Nephron (organoid): ENCODE measurements around the gene COG5.
"Not testable (repeated sequence)": the region's sequence is repeated elsewhere in the genome, so short reads cannot be mapped to it uniquely, and the experiment has no call there.

ENCODE experiments used
- H3K27ac Mint-ChIP-seq, 3 experiments: 2 replicates each; pipeline ENCODE4 v1.8.0; 2020; ENCODE audit warnings: mixed read lengths in 3 of 3, mild to moderate bottlenecking in 2 of 3, moderate library complexity in 1 of 3
- H3K27me3 Mint-ChIP-seq: 2 replicates; pipeline ENCODE4 v1.8.0; 2021; ENCODE audit warnings: low read depth, mild to moderate bottlenecking, moderate library complexity, mixed read lengths
- H3K36me3 Mint-ChIP-seq: 2 replicates; pipeline ENCODE4 v1.8.0; 2020; ENCODE audit warnings: low read depth, mixed read lengths
- H3K4me1 Mint-ChIP-seq: 2 replicates; pipeline ENCODE4 v1.8.0; 2020; ENCODE audit warnings: mixed read lengths
- H3K4me3 Mint-ChIP-seq, 3 experiments: 2 replicates each; pipeline ENCODE4 v1.8.0; 2020; ENCODE audit warnings: mild to moderate bottlenecking in 3 of 3, mixed read lengths in 3 of 3, moderate library complexity in 2 of 3
- H3K9me3 Mint-ChIP-seq: 2 replicates; pipeline ENCODE4 v1.8.0; 2020; ENCODE audit warnings: mixed read lengths
- TF ChIP-seq, protein P1 (sequence below), 3 experiments: fragments of 200-600 bp; sonication (generic); IDR thresholded peaks; one replicate each; pipeline ENCODE4 v1.5.0; 2021; ENCODE audit warnings: antibody characterized with exemption in 3 of 3; ENCODE audit not compliant: unreplicated experiment in 3 of 3

COG5 gene

DNA sequence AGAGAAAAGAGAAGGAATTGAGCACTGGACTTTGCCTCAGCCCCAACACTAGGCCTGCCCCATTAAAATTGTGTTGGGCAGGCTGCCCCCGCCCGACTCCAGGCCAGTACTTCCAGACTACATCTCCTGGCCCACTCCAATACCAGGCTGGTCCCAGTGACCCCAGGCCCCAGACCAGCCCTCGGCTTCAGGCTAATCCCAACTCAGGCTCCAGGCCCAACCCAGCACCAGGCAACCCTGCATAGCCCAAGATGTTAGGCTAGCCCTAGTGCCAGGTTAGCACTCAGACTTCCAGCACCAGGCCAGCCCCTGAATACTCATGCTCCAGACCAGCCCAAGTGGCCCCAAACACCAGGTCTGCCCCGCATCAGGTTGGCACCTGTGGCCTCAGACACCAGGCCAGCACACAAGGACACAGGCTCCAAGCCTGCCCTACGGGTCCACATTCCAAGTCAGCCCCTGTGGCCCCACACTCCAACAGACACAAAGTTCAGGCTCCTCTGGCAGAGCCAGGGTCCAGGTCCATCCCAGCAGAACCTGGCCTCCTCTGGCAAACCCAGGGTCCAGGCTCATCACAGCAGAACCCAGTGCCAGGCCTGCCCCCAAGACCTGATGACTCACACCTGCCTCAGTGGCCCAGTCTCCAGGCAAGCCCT is 20.3 kb downstream of the COG5 start:
- Mint-ChIP-seq H3K4me3 (no peak overlapping the region), H3K27ac (no peak overlapping the region), H3K4me1 (no peaks in the 10 kb centered on the region), H3K36me3 (peaks cover 75% of the 10 kb centered on the region), H3K27me3 (no peaks in the 10 kb centered on the region), H3K9me3 (peaks cover 28% of the 10 kb centered on the region)
- TF ChIP-seq, protein P1, sequence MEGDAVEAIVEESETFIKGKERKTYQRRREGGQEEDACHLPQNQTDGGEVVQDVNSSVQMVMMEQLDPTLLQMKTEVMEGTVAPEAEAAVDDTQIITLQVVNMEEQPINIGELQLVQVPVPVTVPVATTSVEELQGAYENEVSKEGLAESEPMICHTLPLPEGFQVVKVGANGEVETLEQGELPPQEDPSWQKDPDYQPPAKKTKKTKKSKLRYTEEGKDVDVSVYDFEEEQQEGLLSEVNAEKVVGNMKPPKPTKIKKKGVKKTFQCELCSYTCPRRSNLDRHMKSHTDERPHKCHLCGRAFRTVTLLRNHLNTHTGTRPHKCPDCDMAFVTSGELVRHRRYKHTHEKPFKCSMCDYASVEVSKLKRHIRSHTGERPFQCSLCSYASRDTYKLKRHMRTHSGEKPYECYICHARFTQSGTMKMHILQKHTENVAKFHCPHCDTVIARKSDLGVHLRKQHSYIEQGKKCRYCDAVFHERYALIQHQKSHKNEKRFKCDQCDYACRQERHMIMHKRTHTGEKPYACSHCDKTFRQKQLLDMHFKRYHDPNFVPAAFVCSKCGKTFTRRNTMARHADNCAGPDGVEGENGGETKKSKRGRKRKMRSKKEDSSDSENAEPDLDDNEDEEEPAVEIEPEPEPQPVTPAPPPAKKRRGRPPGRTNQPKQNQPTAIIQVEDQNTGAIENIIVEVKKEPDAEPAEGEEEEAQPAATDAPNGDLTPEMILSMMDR (IDR thresholded peaks at IDR 0.05; ENCODE audit: unreplicated experiment in 3 of 3): no peak

DNA sequence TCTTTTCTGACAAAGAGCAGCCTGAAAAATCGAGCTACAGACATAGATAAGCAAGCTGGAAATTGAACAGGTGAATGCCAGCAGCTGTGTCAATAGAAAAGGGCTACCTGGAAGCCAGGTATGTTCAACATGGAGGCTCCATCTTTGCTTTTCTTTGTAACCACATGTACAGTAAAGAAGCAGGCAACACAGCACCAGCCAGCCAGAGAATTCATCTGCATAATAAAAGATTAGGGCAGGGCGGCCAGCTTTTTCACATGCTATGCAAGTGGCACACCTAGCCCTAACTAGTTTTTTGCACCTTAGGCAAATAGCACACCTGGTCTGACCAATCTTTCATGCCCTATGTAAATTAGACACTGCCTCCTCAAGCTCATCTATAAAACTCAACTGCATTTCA is 25.7 kb downstream of the COG5 start:
- peaks cover 32% of the 10 kb centered on the region for H3K9me3 Mint-ChIP-seq
- no peak overlapping the region for H3K4me3 Mint-ChIP-seq
- H3K4me1 Mint-ChIP-seq: peaks cover 5% of the 10 kb centered on the region
- no peaks in the 10 kb centered on the region for H3K27me3 Mint-ChIP-seq
- TF ChIP-seq, protein P1 (IDR thresholded peaks at IDR 0.05; ENCODE audit: unreplicated experiment in 3 of 3): no peak
- H3K27ac Mint-ChIP-seq: no peak overlapping the region
- H3K36me3 Mint-ChIP-seq: peaks cover 79% of the 10 kb centered on the region

DNA sequence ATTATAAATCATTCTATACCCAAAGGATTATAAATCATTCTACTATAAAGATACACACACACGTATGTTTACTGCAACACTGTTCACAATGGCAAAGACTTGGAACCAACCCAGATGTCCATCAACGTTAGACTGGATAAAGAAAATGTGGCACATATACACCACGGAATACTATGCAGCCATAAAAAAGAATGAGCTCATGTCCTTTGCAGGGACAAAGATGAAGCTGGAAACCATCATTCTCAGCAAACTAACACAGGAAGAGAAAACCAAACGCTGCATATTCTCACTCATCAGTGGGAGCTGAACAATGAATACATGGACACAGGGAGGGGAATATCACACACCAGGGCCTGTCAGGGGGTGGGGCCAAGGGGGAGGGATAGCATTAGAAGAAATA is 26.5 kb downstream of the COG5 start:
- peaks cover 30% of the 10 kb centered on the region for H3K9me3 Mint-ChIP-seq
- H3K27ac Mint-ChIP-seq, H3K27me3 Mint-ChIP-seq, H3K4me3 Mint-ChIP-seq, H3K4me1 Mint-ChIP-seq: not testable (repeated sequence)
- peaks cover 76% of the 10 kb centered on the region for H3K36me3 Mint-ChIP-seq

DNA sequence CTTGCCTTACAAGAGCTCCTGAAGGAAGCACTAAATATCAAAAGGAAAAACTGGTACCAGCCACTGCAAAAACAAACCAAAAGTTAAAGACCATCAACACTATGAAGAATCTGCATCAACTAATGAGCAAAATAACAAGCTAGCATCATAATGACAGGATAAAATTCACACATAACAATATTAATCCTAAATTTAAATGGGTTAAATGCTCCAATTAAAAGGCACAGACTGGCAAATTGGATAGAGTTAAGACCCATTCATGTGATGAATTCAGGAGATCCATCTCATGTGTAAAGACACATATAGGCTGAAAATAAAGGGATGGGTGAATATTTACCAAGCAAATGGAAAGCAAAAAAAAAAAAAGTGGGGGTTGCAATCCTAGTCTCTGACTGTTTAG is 29.6 kb downstream of the COG5 start:
- TF ChIP-seq, protein P1 (IDR thresholded peaks at IDR 0.05; ENCODE audit: unreplicated experiment in 3 of 3): no peak
- Mint-ChIP-seq H3K27me3 (no peaks in the 10 kb centered on the region), H3K4me3 (no peak overlapping the region), H3K4me1 (peaks cover 5% of the 10 kb centered on the region), H3K36me3 (peaks cover 65% of the 10 kb centered on the region), H3K27ac (no peak overlapping the region), H3K9me3 (peaks cover 30% of the 10 kb centered on the region)

DNA sequence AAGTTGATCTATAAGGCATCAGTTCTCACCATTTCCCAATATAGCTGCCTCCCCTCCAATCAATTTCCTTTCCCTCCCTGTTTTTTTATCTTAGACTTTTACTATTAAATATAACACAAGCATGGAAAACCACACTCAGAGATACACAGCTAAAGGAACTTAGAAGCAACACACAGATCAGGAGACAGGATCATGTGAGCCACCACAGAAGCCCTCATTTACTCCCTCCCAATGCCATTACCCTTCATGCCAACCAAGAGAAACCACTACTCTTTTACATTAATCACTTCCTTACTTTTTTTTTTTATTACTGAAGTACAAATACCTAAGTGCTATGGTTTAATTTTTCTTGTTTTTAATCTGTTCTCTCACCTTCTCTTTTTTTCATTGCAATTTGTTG is 33.0 kb downstream of the COG5 start:
- Mint-ChIP-seq H3K27ac (no peak overlapping the region), H3K36me3 (peaks cover 43% of the 10 kb centered on the region), H3K4me3 (no peak overlapping the region), H3K27me3 (no peaks in the 10 kb centered on the region), H3K9me3 (peaks cover 24% of the 10 kb centered on the region), H3K4me1 (peaks cover 5% of the 10 kb centered on the region)
- TF ChIP-seq, protein P1 (IDR thresholded peaks at IDR 0.05; ENCODE audit: unreplicated experiment in 3 of 3): no peak

DNA sequence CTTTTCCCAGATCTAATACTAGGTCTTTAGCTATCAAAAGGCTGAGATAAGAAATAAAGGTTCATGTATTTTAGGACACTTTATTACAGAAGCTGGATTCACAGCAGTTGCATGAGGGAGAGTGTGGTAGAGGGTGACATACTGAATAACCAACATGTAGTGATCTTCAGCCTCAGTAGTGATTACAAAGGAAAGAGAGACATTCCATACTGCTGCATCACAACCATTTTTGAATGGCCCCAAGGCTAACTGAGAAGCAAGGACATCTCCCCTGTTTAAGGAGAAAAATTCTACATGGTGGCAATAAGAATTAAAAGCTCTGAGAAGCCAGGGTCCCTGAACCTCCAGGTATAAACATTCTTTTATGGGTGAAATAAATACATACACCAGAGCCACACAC is 35.3 kb downstream of the COG5 start:
- H3K9me3 Mint-ChIP-seq: peaks cover 4% of the 10 kb centered on the region
- peaks cover 29% of the 10 kb centered on the region for H3K36me3 Mint-ChIP-seq
- H3K4me1 Mint-ChIP-seq: no peaks in the 10 kb centered on the region
- TF ChIP-seq, protein P1 (IDR thresholded peaks at IDR 0.05; ENCODE audit: unreplicated experiment in 3 of 3): no peak
- no peaks in the 10 kb centered on the region for H3K27me3 Mint-ChIP-seq
- H3K4me3 Mint-ChIP-seq: no peak overlapping the region
- no peak overlapping the region for H3K27ac Mint-ChIP-seq
